ENCODE measurements around the gene PBX4.

GRCh38 chr19:19552798-19553197, 65.7 kb downstream of the PBX4 start:
- peak; percentile 67 to 74 for TF ChIP-seq CTCF (conservative IDR thresholded peaks at IDR 0.05; ENCODE audit: low read depth in 2 of 2)
- no peak for TF ChIP-seq CREB1 (CRISPR knock-in tag; IDR thresholded peaks at IDR 0.05; ENCODE audit: low read depth)
- TF ChIP-seq REST (IDR thresholded peaks at IDR 0.05; ENCODE audit: unreplicated experiment), result no peak

All from GM23338 (cell line).